MCF 10A (cell line): Measurements from ENCODE around the gene OPRD1. TPM values are rescaled to one million over a fixed set of nuclear protein-coding genes. Genes with fewer than 3 reads are reported as not detected.

Experiments used
- BruUV-seq: library from RNA; stranded (reverse); fragments of 400-500 nt; replicated peaks from 2 replicates; lab custom pipeline; 2021; lab: Mats Ljungman, UMichigan
- CTCF ChIA-PET: fragments of 300-600 bp; sonication (Branson Sonifier 250); formaldehyde crosslinking; extraction: SDS; loops from one replicate; lab custom pipeline; 2021; ENCODE audit warnings: antibody characterized with exemption, inconsistent platforms; lab: Yijun Ruan, JAX
- POLR2A ChIA-PET: fragments of 300-600, 350-650 bp; sonication (Branson Sonifier 250); formaldehyde crosslinking; extraction: SDS; loops from one replicate; lab custom pipeline; 2020; ENCODE audit warnings: antibody characterized with exemption, inconsistent platforms; lab: Yijun Ruan, JAX
- DNase-seq: peaks from one replicate; pipeline ENCODE4 v3.0.0-alpha.2; 2018; ENCODE audit not compliant: unreplicated experiment
- H3K27ac Mint-ChIP-seq: one replicate; pipeline ENCODE4 v1.8.0; 2022; ENCODE audit warnings: mild to moderate bottlenecking, low read depth, mixed read lengths; ENCODE audit not compliant: unreplicated experiment
- H3K27me3 Mint-ChIP-seq: one replicate; pipeline ENCODE4 v1.8.0; 2022; ENCODE audit warnings: mixed read lengths; ENCODE audit not compliant: insufficient read depth, unreplicated experiment
- H3K36me3 Mint-ChIP-seq: one replicate; pipeline ENCODE4 v1.8.0; 2022; ENCODE audit warnings: mild to moderate bottlenecking, moderate library complexity, mixed read lengths; ENCODE audit not compliant: insufficient read depth, unreplicated experiment
- H3K4me1 Mint-ChIP-seq: one replicate; pipeline ENCODE4 v1.8.0; 2022; ENCODE audit warnings: mixed read lengths; ENCODE audit not compliant: insufficient read depth, unreplicated experiment
- H3K4me3 Mint-ChIP-seq: one replicate; pipeline ENCODE4 v1.8.0; 2022; ENCODE audit warnings: mild to moderate bottlenecking, moderate library complexity, mixed read lengths; ENCODE audit not compliant: unreplicated experiment
- H3K9me3 Mint-ChIP-seq: one replicate; pipeline ENCODE4 v1.8.0; 2022; ENCODE audit warnings: mixed read lengths; ENCODE audit not compliant: unreplicated experiment
- intact Hi-C: fragments of 100-400 bp; cut with micrococcal nuclease; formaldehyde crosslinking; loops from 2 replicates; pipeline ENCODE4 v1.14.1; 2022
- total RNA-seq: library from RNA; stranded (reverse); gene quantifications from 2 replicates; pipeline ENCODE4 v1.2.3, GENCODE V29; 2022
- TF ChIP-seq, protein P1 (sequence below): fragments of 200-600 bp; IDR thresholded peaks from one replicate; pipeline ENCODE4 v1.8.0; 2022; ENCODE audit warnings: antibody characterized with exemption, mild to moderate bottlenecking; ENCODE audit not compliant: unreplicated experiment

Gene OPRD1
- total RNA-seq, 1 experiment from 2014 or later: not detected

DNA sequence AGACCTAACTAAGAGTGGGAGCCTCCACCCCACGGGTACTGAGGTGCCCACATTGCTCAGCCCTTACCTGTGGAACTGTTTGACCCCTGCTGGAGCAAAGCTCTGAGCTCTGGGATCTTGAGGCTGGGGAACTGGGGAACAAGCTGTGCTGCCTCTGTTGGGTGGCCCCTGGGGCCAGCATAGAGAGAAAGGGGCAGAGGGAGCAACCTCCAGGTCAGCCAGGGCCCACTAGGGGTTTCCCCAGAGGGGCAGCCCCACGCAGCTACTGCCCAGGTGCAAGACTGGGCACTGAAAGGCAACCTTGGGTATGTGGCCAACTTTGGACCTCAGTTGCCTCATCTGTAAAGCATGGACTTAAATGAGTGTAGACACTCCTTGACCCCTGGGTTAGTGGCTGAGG is 78.9 kb downstream of the OPRD1 start:
- BruUV-seq: no TSS peak
- intact Hi-C loops: no loop called here
- TF ChIP-seq, protein P1, sequence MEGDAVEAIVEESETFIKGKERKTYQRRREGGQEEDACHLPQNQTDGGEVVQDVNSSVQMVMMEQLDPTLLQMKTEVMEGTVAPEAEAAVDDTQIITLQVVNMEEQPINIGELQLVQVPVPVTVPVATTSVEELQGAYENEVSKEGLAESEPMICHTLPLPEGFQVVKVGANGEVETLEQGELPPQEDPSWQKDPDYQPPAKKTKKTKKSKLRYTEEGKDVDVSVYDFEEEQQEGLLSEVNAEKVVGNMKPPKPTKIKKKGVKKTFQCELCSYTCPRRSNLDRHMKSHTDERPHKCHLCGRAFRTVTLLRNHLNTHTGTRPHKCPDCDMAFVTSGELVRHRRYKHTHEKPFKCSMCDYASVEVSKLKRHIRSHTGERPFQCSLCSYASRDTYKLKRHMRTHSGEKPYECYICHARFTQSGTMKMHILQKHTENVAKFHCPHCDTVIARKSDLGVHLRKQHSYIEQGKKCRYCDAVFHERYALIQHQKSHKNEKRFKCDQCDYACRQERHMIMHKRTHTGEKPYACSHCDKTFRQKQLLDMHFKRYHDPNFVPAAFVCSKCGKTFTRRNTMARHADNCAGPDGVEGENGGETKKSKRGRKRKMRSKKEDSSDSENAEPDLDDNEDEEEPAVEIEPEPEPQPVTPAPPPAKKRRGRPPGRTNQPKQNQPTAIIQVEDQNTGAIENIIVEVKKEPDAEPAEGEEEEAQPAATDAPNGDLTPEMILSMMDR: no peak
- Mint-ChIP-seq H3K36me3 (peaks cover 23% of the 10 kb centered on the region), H3K9me3 (no peaks in the 10 kb centered on the region), H3K27ac (no peak overlapping the region), H3K4me3 (no peak overlapping the region), H3K4me1 (peaks cover 20% of the 10 kb centered on the region), H3K27me3 (no peaks in the 10 kb centered on the region)
- DNase-seq: no peak
- CTCF ChIA-PET: interaction anchor here (0.6 to 1.4 kb wide), 5 partner anchors 9 to 1835 kb away, joined by 3 to 7 read pairs (median 3); no protein-coding TSS in a partner anchor
- POLR2A ChIA-PET: interaction anchor here (0.6 to 2.2 kb wide), 2 partner anchors 23 to 291 kb away, joined by 3 to 4 read pairs; partner anchors contain the start of genes EPB41 and SRSF4

DNA sequence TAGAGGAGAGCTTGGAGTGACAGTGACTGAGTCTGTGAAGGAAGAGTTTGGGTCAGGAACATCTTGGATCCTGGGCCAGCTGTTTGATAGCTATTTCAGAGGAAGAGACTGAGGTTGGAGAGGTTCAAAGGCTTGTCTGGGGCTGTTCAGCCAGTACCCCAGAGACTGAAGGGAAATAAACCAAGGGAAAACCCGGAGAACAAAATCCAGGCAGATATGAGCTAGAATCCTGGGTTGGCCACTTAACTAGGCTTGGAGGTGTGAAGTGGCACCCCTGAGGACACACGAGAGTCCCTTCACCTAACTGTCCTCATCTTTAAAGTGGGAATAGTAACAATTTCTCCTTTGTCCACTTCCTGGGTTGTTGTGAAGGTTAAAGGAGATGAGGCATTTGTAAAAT is 79.3 kb downstream of the OPRD1 start:
- TF ChIP-seq, protein P1: no peak
- H3K4me3 Mint-ChIP-seq: no peak overlapping the region
- H3K36me3 Mint-ChIP-seq: peaks cover 23% of the 10 kb centered on the region
- BruUV-seq: no TSS peak
- no peak overlapping the region for H3K27ac Mint-ChIP-seq
- CTCF ChIA-PET: interaction anchor here (0.6 to 1.4 kb wide), 5 partner anchors 9 to 1834 kb away, joined by 3 to 7 read pairs (median 3); no protein-coding TSS in a partner anchor
- intact Hi-C loops: no loop called here
- H3K9me3 Mint-ChIP-seq: no peaks in the 10 kb centered on the region
- no peak for DNase-seq
- no peaks in the 10 kb centered on the region for H3K27me3 Mint-ChIP-seq
- POLR2A ChIA-PET: interaction anchor here (2.2 kb wide), 1 partner anchor 23 kb away, joined by 4 read pairs; the partner anchor contains the start of gene EPB41
- peaks cover 17% of the 10 kb centered on the region for H3K4me1 Mint-ChIP-seq

DNA sequence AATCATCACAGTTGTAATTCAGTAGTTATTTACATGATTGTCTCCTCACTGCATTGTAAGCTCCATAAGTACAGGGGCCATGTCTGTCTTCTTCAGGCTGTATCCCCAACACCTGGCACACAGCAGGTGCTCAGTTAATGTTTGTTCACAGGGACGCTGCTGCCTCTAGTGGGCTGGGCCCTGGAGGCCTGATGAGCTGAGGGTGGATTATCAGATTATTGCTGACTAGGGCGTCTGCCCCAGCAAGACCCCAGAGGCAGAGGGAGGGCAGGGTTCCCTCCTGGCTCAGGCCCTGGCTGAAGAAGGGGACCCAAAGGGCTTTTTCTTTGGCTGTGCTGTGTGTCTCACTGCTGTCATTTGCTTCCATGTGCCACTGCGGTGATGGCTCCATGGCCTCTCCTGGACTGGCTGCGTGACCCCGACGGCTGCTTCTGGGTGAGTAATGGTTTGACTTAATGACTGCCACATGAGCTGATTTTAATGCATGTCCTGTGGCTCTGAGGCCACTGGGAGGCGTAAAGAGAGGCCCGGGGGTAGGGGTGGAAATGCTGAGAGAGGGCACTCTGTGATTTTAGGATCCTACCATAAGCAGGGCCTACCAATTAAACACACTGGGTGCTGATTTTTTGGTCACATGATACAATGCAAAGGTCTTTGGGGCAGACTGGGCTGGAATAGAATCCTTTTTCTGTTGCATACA is 81.6 kb downstream of the OPRD1 start:
- POLR2A ChIA-PET: no interaction called here
- Mint-ChIP-seq H3K27me3 (no peaks in the 10 kb centered on the region), H3K4me1 (peaks cover 9% of the 10 kb centered on the region), H3K9me3 (no peaks in the 10 kb centered on the region), H3K36me3 (peaks cover 23% of the 10 kb centered on the region), H3K4me3 (no peak overlapping the region), H3K27ac (no peak overlapping the region)
- peak; percentile 14 for DNase-seq
- TF ChIP-seq, protein P1: peak; percentile 17
- CTCF ChIA-PET: interaction anchor here (0.6 to 1.2 kb wide), 6 partner anchors 9 to 144 kb away, joined by 3 to 6 read pairs (median 3); no protein-coding TSS in a partner anchor
- intact Hi-C loops: no loop called here
- BruUV-seq: no TSS peak

DNA sequence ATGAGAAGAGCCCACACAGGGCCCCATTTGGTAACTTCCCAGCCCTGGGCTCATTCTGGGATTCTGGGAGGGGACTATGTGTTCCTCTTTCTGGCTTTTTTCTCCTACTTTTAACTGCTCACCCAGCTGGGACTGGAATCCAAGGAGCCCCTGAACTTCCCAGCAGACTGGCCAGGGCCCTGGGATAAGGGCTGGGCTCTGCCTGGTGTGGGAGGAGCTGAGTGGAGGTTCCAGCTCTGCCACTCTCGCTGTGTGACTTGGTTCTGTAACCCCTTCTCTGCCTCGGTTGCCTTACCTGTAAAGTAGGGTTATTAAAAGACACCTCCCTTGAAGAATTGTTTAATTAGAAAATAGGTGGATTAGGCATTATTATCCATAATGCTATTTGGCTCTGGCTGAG is 82.8 kb downstream of the OPRD1 start:
- TF ChIP-seq, protein P1: no peak
- no TSS peak for BruUV-seq
- H3K27me3 Mint-ChIP-seq: no peaks in the 10 kb centered on the region
- no peak overlapping the region for H3K4me3 Mint-ChIP-seq
- POLR2A ChIA-PET: no interaction called here
- DNase-seq: no peak
- H3K4me1 Mint-ChIP-seq: peaks cover 9% of the 10 kb centered on the region
- intact Hi-C loops: no loop called here
- no peaks in the 10 kb centered on the region for H3K9me3 Mint-ChIP-seq
- CTCF ChIA-PET: interaction anchor here (0.6 kb wide), 1 partner anchor 147 kb away, joined by 3 read pairs; no protein-coding TSS in a partner anchor
- peaks cover 23% of the 10 kb centered on the region for H3K36me3 Mint-ChIP-seq
- H3K27ac Mint-ChIP-seq: no peak overlapping the region
